ENCODE data around the gene SCYGR6.
"Not testable (repeated sequence)": the region's sequence is repeated elsewhere in the genome, so short reads cannot be mapped to it uniquely, and the experiment has no call there.

SCYGR6 gene

GRCh38 chr2:227728035-227728434, 3.5 kb upstream of the SCYGR6 start, which contains the start of gene SCYGR7:
TSS of gene SCYGR7 (plus strand) at chr2:227728335. CDS start at chr2:227728335, 0 bp downstream.
- no peak within 1 kb of the TSS for H3K4me3 Mint-ChIP-seq
- H3K27ac Mint-ChIP-seq = no peak within 1 kb of the TSS
- no peaks in the 10 kb centered on the region for H3K9me3 Mint-ChIP-seq (ENCODE audit: low read depth)
- H3K27me3 Mint-ChIP-seq = peaks cover 10% of the 10 kb centered on the region
- H3K4me1 Mint-ChIP-seq (ENCODE audit: low read depth) = no peaks in the 10 kb centered on the region
- no peaks in the 10 kb centered on the region for H3K36me3 Mint-ChIP-seq

DNA sequence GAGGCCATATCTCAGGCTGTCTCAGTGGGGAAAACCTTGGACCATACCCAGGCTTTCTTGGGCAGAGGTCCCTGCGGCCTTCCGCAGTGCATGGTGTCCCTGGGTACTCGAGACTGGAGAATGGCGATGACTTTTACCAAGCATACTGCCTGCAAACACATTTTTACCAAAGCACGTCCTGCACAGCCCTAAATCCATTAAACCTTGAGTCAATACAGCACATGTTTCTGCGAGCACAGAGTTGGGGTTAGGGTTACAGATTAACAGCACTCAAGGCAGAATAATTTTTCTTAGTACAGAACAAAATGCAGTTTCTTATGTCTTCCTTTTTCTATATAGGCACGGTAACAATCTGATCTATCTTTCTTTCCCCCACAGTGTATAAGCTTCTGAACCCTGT, 1.7 kb downstream of the SCYGR6 start:
- not testable (repeated sequence) for H3K9me3 Mint-ChIP-seq (ENCODE audit: low read depth); H3K36me3 Mint-ChIP-seq; H3K4me1 Mint-ChIP-seq (ENCODE audit: low read depth); H3K27ac Mint-ChIP-seq; H3K4me3 Mint-ChIP-seq
- peaks cover 19% of the 10 kb centered on the region for H3K27me3 Mint-ChIP-seq

- Mint-ChIP-seq H3K27ac (no peak overlapping the region), H3K4me1 (ENCODE audit: low read depth) (peaks cover 3% of the 10 kb centered on the region), H3K4me3 (no peak overlapping the region), H3K36me3 (no peaks in the 10 kb centered on the region), H3K27me3 (peaks cover 14% of the 10 kb centered on the region), H3K9me3 (ENCODE audit: low read depth) (no peaks in the 10 kb centered on the region)
These were observed 3.9 kb downstream of the SCYGR6 start for GRCh38 chr2:227720680-227721079.

DNA sequence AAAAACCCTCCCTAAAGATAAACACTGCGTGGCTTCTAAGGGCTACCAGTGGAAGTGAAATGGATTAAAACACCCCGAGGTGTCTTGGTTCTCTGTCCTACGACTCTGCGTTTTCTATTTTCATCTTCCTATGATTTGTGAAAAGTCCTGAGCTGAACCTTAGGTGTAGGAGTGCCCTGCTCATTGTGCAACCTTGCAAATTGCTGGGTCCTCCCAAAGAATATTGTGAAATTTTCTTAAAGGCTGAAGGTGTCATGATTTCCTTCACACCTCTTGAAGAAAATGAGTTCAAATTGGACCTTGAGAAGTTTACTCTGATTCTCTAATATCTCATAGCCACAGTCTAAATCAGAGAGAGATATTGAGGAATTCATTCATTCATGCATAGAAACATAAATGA, 4.9 kb downstream of the SCYGR6 start:
- Mint-ChIP-seq H3K4me3 (no peak overlapping the region), H3K27me3 (peaks cover 16% of the 10 kb centered on the region), H3K4me1 (ENCODE audit: low read depth) (peaks cover 3% of the 10 kb centered on the region), H3K9me3 (ENCODE audit: low read depth) (no peaks in the 10 kb centered on the region), H3K27ac (no peak overlapping the region), H3K36me3 (no peaks in the 10 kb centered on the region)

- no peak within 1 kb of the TSS for H3K27ac Mint-ChIP-seq
- no peaks in the 10 kb centered on the region for H3K36me3 Mint-ChIP-seq
- H3K9me3 Mint-ChIP-seq (ENCODE audit: low read depth) = no peaks in the 10 kb centered on the region
- peaks cover 3% of the 10 kb centered on the region for H3K4me1 Mint-ChIP-seq (ENCODE audit: low read depth)
- H3K27me3 Mint-ChIP-seq = peaks cover 13% of the 10 kb centered on the region
- H3K4me3 Mint-ChIP-seq = no peak within 1 kb of the TSS
These were observed 6.6 kb downstream of the SCYGR6 start, which contains the start of gene SLC19A3 for GRCh38 chr2:227717687-227718567. TSS of gene SLC19A3 (minus strand) at chr2:227718028. CDS start at chr2:227702318, 15,710 bp downstream.

DNA sequence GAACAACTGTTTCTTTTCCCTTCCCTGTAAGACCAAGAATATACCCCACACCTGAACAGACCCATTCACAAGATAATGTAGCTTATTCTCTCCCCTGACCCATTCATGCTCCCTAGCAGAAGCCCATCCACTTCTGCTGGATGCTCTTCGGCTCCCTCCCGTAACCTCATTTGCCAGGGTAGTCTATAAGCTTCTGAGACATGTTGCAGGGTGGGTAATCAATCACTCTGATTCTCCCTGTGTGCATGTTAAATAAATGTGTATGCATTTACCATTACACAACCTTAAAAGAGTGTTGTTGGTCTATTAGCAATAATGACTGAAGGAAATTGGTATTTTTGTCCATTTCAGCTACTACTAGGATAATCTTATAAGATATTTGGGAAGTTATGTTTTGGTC, 8.1 kb downstream of the SCYGR6 start:
- no peaks in the 10 kb centered on the region for H3K36me3 Mint-ChIP-seq
- H3K9me3 Mint-ChIP-seq (ENCODE audit: low read depth) = no peaks in the 10 kb centered on the region
- peaks cover 8% of the 10 kb centered on the region for H3K27me3 Mint-ChIP-seq
- no peak overlapping the region for H3K4me3 Mint-ChIP-seq
- H3K27ac Mint-ChIP-seq = no peak overlapping the region
- peaks cover 3% of the 10 kb centered on the region for H3K4me1 Mint-ChIP-seq (ENCODE audit: low read depth)

- H3K36me3 Mint-ChIP-seq = no peaks in the 10 kb centered on the region
- H3K27ac Mint-ChIP-seq = no peak overlapping the region
- no peaks in the 10 kb centered on the region for H3K9me3 Mint-ChIP-seq (ENCODE audit: low read depth)
- H3K27me3 Mint-ChIP-seq = peaks cover 5% of the 10 kb centered on the region
- H3K4me1 Mint-ChIP-seq (ENCODE audit: low read depth) = peaks cover 3% of the 10 kb centered on the region
- H3K4me3 Mint-ChIP-seq = no peak overlapping the region
These were observed 11.3 kb downstream of the SCYGR6 start for GRCh38 chr2:227713291-227713690.

DNA sequence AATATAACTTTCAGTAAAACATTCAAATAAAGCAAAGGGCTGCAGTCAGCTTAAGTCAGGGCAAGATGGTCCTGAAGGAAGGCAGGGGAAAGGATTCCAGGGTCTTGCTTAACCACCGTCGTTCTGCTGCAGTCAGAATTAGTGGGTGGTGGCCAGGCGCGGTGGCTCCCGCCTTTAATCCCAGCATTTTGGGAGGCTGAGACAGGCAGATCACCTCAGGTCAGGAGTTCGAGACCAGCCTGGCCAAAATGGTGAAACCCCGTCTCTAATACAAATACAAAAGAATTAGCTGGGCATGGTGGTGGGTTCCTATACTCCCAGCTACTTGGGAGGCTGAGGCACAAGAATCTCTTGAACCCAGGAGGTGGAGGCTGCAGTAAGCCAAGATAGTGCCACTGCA, 13.6 kb downstream of the SCYGR6 start:
- Mint-ChIP-seq H3K27ac (no peak overlapping the region), H3K36me3 (no peaks in the 10 kb centered on the region), H3K27me3 (peaks cover 3% of the 10 kb centered on the region), H3K4me1 (ENCODE audit: low read depth) (no peaks in the 10 kb centered on the region), H3K4me3 (no peak overlapping the region), H3K9me3 (ENCODE audit: low read depth) (no peaks in the 10 kb centered on the region)

GRCh38 chr2:227707390-227707789, 17.2 kb downstream of the SCYGR6 start:
- H3K27ac Mint-ChIP-seq = no peak overlapping the region
- H3K4me3 Mint-ChIP-seq = no peak overlapping the region
- no peaks in the 10 kb centered on the region for H3K4me1 Mint-ChIP-seq (ENCODE audit: low read depth)
- H3K36me3 Mint-ChIP-seq = no peaks in the 10 kb centered on the region
- H3K9me3 Mint-ChIP-seq (ENCODE audit: low read depth) = no peaks in the 10 kb centered on the region
- H3K27me3 Mint-ChIP-seq = peaks cover 3% of the 10 kb centered on the region

- H3K9me3 Mint-ChIP-seq (ENCODE audit: low read depth) = no peaks in the 10 kb centered on the region
- H3K36me3 Mint-ChIP-seq = no peaks in the 10 kb centered on the region
- H3K4me3 Mint-ChIP-seq = no peak overlapping the region
- peaks cover 5% of the 10 kb centered on the region for H3K27me3 Mint-ChIP-seq
- H3K27ac Mint-ChIP-seq = no peak overlapping the region
- no peaks in the 10 kb centered on the region for H3K4me1 Mint-ChIP-seq (ENCODE audit: low read depth)
These were observed 17.7 kb downstream of the SCYGR6 start for GRCh38 chr2:227706859-227707258.

DNA sequence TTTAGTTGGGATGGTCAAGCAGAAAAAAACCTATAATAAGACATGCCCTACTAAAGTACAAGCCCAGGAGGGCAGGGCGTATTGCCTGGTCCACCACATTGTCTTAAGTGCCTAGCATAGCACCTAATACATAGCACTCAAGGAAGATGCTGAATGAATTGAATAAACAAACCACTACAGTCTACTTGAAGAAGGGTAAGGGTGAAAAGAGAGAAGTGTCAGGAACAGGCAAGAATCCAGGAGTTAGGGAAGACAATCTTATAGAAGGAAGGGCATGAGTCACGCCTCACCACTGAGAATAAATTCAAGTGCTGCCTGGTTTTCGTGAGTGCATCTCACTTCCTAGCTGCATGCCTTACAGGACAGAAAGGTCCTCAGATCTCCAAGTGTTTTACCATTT, 20.6 kb downstream of the SCYGR6 start:
- Mint-ChIP-seq H3K27me3 (peaks cover 12% of the 10 kb centered on the region), H3K36me3 (no peaks in the 10 kb centered on the region), H3K27ac (no peak overlapping the region), H3K4me3 (no peak overlapping the region), H3K4me1 (ENCODE audit: low read depth) (no peaks in the 10 kb centered on the region), H3K9me3 (ENCODE audit: low read depth) (peaks cover 3% of the 10 kb centered on the region)

DNA sequence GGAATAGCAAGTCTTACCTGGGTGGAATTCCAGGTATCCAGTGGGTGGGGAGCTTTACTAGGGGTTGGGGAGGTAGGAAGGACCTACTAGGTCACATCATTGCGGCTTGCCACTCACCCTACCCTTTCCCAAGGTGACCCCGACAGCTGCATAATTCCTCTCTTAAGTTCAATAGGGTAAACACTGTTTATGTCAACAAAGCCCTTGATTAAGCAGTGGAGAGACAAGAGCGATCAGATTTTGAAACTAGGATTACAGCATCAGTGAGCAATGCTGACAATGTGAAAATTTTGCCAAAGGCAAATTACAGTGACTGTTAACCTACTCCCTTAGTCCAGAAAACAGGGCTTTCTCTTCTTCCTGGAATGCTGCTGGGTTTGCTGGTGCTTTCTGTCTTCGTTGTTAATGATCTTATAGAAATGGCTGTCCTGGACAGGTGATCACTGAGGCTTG, 21.3 kb downstream of the SCYGR6 start:
- H3K9me3 Mint-ChIP-seq (ENCODE audit: low read depth) = peaks cover 3% of the 10 kb centered on the region
- peaks cover 11% of the 10 kb centered on the region for H3K27me3 Mint-ChIP-seq
- H3K4me3 Mint-ChIP-seq = no peak overlapping the region
- no peak overlapping the region for H3K27ac Mint-ChIP-seq
- no peaks in the 10 kb centered on the region for H3K4me1 Mint-ChIP-seq (ENCODE audit: low read depth)
- no peaks in the 10 kb centered on the region for H3K36me3 Mint-ChIP-seq

GRCh38 chr2:227701556-227701955, 23.0 kb downstream of the SCYGR6 start:
- H3K27ac Mint-ChIP-seq = no peak overlapping the region

GRCh38 chr2:227696990-227697679, 27.4 kb downstream of the SCYGR6 start:
- H3K4me3 Mint-ChIP-seq = no peak overlapping the region
- H3K27ac Mint-ChIP-seq = no peak overlapping the region

More at GRCh38 chr2:227701556-227701955, 23.0 kb downstream of the SCYGR6 start:
- Mint-ChIP-seq H3K4me1 (ENCODE audit: low read depth) (no peaks in the 10 kb centered on the region), H3K4me3 (no peak overlapping the region), H3K27me3 (peaks cover 11% of the 10 kb centered on the region), H3K9me3 (ENCODE audit: low read depth) (peaks cover 3% of the 10 kb centered on the region), H3K36me3 (no peaks in the 10 kb centered on the region)

GRCh38 chr2:227687189-227687588, 37.4 kb downstream of the SCYGR6 start:
- H3K4me3 Mint-ChIP-seq = no peak overlapping the region
- peaks cover 13% of the 10 kb centered on the region for H3K27me3 Mint-ChIP-seq
- no peaks in the 10 kb centered on the region for H3K4me1 Mint-ChIP-seq (ENCODE audit: low read depth)
- H3K27ac Mint-ChIP-seq = no peak overlapping the region
- H3K36me3 Mint-ChIP-seq = no peaks in the 10 kb centered on the region
- H3K9me3 Mint-ChIP-seq (ENCODE audit: low read depth) = no peaks in the 10 kb centered on the region

More at GRCh38 chr2:227696990-227697679, 27.4 kb downstream of the SCYGR6 start:
- Mint-ChIP-seq H3K27me3 (peaks cover 9% of the 10 kb centered on the region), H3K9me3 (ENCODE audit: low read depth) (peaks cover 3% of the 10 kb centered on the region), H3K36me3 (no peaks in the 10 kb centered on the region), H3K4me1 (ENCODE audit: low read depth) (no peaks in the 10 kb centered on the region)
